ENCODE data around the gene HIBADH. TPM values are rescaled to one million over a fixed set of nuclear protein-coding genes. Genes with fewer than 3 reads are reported as not detected.
A peak's percentile ranks its signal among the peaks of the same experiment; 100 is the strongest.

HIBADH gene
- total and polyA plus RNA-seq, 9 of the 15 experiments (the other 6 are each of a cell fraction or from before 2014, with no cell fraction given), result 10.7 to 67.8 (median 36.9) TPM

DNA sequence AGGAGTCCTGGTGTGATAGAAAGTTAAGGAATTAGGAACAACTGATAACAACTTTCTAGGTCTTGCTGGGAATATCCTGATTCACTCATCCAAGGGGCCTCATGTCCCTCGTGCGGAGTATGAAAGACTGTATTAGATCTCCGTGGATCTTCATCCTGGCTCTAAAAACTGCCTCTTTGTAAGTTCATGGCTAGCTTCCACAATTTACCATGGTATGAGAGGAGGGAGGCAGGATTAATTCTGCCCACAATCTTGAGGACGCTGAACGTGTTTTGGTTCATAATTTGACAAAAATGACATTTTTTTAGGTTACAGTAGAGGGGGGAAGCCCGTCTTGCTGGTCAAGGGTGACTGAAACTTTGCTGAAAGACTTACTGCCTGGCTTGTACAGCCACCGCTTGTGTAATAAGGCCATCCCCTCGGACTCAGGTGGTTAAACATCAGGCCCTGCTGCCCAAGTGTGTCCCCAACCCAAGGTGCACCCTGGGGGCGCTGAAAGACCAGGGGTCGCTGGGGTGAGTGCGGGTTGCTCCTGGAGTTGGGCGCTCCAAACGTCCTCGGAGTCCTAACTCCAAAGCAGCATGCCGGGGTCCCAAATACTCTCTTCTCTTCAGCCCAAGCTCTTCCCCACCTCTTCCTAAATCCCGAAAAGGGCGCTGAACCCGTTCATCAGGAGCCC, 733 bp downstream of the HIBADH start:
- peak overlapping the region; percentile 90 for H2AFZ ChIP-seq (ENCODE audit: low read depth, low read length)
- H4K20me1 ChIP-seq (replicated peaks; ENCODE audit: control insufficient read depth, insufficient read depth, low read length), result no peaks in the 10 kb centered on the region
- FAIRE-seq (peak; percentile 35), ATAC-seq (peak; percentile 25), DNase-seq (ENCODE audit: extremely low read depth in 1 of 4, low spot score in 3 of 4) (peak in 3 of 4 experiments; percentile 29 to 62 (median 40))
- H3K9me1 ChIP-seq (ENCODE audit: control insufficient read depth, insufficient read depth, low read length), result no peaks in the 10 kb centered on the region
- peak overlapping the region; percentile 95 for H3K4me2 ChIP-seq (ENCODE audit: insufficient read depth, low read length)
- H3K9me3 ChIP-seq (replicated peaks; ENCODE audit: control insufficient read depth, insufficient read depth, low read depth, low read length), result no peaks in the 10 kb centered on the region
- intact Hi-C loops (cut with micrococcal nuclease), result loop anchor here (2.0 kb wide), 2 partner anchors 113 to 451 kb away; no protein-coding TSS in a partner anchor
- in situ Hi-C loops (cut with MboI), result no loop called here
- H3K9ac ChIP-seq (ENCODE audit: insufficient read depth in 1 of 2, low read depth in 2 of 2, low read length in 2 of 2), result peak overlapping the region; percentile 94 to 99
- H3K4me1 ChIP-seq (replicated peaks in 1 of 2; ENCODE audit: control insufficient read depth in 2 of 2, insufficient read depth in 2 of 2, low read length in 2 of 2), result peaks cover 3 to 20% of the 10 kb centered on the region in 2 experiments; a peak in 4 of 5 replicates
- BruUV-seq (replicated peaks), result TSS peak; percentile 57
- peak overlapping the region; percentile 84 for H3K4me3 ChIP-seq
- H3K27me3 ChIP-seq (ENCODE audit: control insufficient read depth in 2 of 2, insufficient read depth in 2 of 2, low read length in 2 of 2), result no peaks in the 10 kb centered on the region
- H3K27ac ChIP-seq (ENCODE audit: extremely low read depth, low read depth, low read length), result peak overlapping the region; percentile 76
- CTCF ChIA-PET (ENCODE audit: low intra/inter-chr PET ratio), result no interaction called here
- H3K36me3 ChIP-seq (ENCODE audit: control insufficient read depth, insufficient read depth, low read length), result peaks cover 9% of the 10 kb centered on the region
- WGBS (ENCODE audit: insufficient coverage, low coverage, missing lambda C conversion rate), result under 1% methylated on average over 16 of the region's 18 CpGs
- H3K79me2 ChIP-seq (ENCODE audit: control insufficient read depth, insufficient read depth, low read length), result peaks cover 25% of the 10 kb centered on the region
- POLR2A ChIA-PET, result interaction anchor here (0.6 to 2.2 kb wide), 13 partner anchors 8 to 172 kb away, joined by 3 to 6 read pairs (median 4); no protein-coding TSS in a partner anchor
- TF ChIP-seq ZNF23 (CRISPR knock-in tag; IDR thresholded peaks at IDR 0.05) (no peak), SMARCA5 (IDR thresholded peaks at IDR 0.05) (no peak), PTTG1 (tag; IDR thresholded peaks at IDR 0.05; ENCODE audit: low read depth) (no peak), CHD1 (IDR thresholded peaks at IDR 0.05; ENCODE audit: low read length) (peak; percentile 50), ZFX (CRISPR knock-in tag; IDR thresholded peaks at IDR 0.05) (no peak), RAD21 (CRISPR knock-in tag; conservative IDR thresholded peaks at IDR 0.05 in 1 of 2, IDR thresholded peaks at IDR 0.05 in 1 of 2) (peak in 1 of 2 experiments; percentile 40; a peak in 3 of 4 replicates), ZNF696 (CRISPR knock-in tag; conservative IDR thresholded peaks at IDR 0.05) (no peak), PCBP1 (IDR thresholded peaks at IDR 0.05; ENCODE audit: low read depth, low read length, poor library complexity, severe bottlenecking) (no peak), ETS2 (tag; IDR thresholded peaks at IDR 0.05; ENCODE audit: borderline replicate concordance, poor library complexity, severe bottlenecking) (no peak)
- TF ChIP-seq, protein P1, sequence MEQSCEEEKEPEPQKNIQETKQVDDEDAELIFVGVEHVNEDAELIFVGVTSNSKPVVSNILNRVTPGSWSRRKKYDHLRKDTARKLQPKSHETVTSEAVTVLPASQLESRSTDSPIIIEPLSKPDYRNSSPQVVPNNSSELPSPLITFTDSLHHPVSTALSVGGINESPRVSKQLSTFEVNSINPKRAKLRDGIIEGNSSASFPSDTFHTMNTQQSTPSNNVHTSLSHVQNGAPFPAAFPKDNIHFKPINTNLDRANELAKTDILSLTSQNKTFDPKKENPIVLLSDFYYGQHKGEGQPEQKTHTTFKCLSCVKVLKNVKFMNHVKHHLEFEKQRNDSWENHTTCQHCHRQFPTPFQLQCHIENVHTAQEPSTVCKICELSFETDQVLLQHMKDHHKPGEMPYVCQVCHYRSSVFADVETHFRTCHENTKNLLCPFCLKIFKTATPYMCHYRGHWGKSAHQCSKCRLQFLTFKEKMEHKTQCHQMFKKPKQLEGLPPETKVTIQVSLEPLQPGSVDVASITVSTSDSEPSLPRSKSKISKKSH (CRISPR knock-in tag; IDR thresholded peaks at IDR 0.05), result no peak
- TF ChIP-seq, protein P2, sequence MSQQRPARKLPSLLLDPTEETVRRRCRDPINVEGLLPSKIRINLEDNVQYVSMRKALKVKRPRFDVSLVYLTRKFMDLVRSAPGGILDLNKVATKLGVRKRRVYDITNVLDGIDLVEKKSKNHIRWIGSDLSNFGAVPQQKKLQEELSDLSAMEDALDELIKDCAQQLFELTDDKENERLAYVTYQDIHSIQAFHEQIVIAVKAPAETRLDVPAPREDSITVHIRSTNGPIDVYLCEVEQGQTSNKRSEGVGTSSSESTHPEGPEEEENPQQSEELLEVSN (IDR thresholded peaks at IDR 0.05; ENCODE audit: borderline replicate concordance in 1 of 2, extremely low read depth in 1 of 2, insufficient read depth in 1 of 2, insufficient read length in 1 of 2, low read depth in 1 of 2, low read length in 1 of 2, poor library complexity in 1 of 2, severe bottlenecking in 1 of 2), result no peak
- TF ChIP-seq, protein P3, sequence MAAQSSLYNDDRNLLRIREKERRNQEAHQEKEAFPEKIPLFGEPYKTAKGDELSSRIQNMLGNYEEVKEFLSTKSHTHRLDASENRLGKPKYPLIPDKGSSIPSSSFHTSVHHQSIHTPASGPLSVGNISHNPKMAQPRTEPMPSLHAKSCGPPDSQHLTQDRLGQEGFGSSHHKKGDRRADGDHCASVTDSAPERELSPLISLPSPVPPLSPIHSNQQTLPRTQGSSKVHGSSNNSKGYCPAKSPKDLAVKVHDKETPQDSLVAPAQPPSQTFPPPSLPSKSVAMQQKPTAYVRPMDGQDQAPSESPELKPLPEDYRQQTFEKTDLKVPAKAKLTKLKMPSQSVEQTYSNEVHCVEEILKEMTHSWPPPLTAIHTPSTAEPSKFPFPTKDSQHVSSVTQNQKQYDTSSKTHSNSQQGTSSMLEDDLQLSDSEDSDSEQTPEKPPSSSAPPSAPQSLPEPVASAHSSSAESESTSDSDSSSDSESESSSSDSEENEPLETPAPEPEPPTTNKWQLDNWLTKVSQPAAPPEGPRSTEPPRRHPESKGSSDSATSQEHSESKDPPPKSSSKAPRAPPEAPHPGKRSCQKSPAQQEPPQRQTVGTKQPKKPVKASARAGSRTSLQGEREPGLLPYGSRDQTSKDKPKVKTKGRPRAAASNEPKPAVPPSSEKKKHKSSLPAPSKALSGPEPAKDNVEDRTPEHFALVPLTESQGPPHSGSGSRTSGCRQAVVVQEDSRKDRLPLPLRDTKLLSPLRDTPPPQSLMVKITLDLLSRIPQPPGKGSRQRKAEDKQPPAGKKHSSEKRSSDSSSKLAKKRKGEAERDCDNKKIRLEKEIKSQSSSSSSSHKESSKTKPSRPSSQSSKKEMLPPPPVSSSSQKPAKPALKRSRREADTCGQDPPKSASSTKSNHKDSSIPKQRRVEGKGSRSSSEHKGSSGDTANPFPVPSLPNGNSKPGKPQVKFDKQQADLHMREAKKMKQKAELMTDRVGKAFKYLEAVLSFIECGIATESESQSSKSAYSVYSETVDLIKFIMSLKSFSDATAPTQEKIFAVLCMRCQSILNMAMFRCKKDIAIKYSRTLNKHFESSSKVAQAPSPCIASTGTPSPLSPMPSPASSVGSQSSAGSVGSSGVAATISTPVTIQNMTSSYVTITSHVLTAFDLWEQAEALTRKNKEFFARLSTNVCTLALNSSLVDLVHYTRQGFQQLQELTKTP (IDR thresholded peaks at IDR 0.05; ENCODE audit: low read depth in 1 of 2, partially characterized antibody in 2 of 2), result peak in 1 of 2 experiments; percentile 11
